ENCODE data around the gene TTC34. TPM values are rescaled to one million over a fixed set of nuclear protein-coding genes. Genes with fewer than 3 reads are reported as not detected.

TTC34 gene
- total RNA-seq, 1 donor from 2014 or later: 0.13 TPM

GRCh38 chr1:2830761-2831425 is 29.4 kb upstream of the TTC34 start:
- no peak for TF ChIP-seq CTCF (IDR thresholded peaks at IDR 0.05; ENCODE audit: insufficient read depth, low read length, poor library complexity, severe bottlenecking)
- no peak overlapping the region for H3K4me3 ChIP-seq (ENCODE audit: low read depth, low read length)
- H3K27me3 ChIP-seq (ENCODE audit: control insufficient read depth, insufficient read depth, low read length): no peaks in the 10 kb centered on the region
- no peak for DNase-seq (ENCODE audit: low read depth)
- H3K36me3 ChIP-seq (ENCODE audit: control insufficient read depth, insufficient read depth, low read length): no peaks in the 10 kb centered on the region

- no peak for DNase-seq (ENCODE audit: low read depth)
- Histone ChIP-seq H3K27me3 (ENCODE audit: control insufficient read depth, insufficient read depth, low read length) (no peaks in the 10 kb centered on the region), H3K4me3 (ENCODE audit: low read depth, low read length) (no peak overlapping the region), H3K36me3 (ENCODE audit: control insufficient read depth, insufficient read depth, low read length) (no peaks in the 10 kb centered on the region)
- TF ChIP-seq CTCF (IDR thresholded peaks at IDR 0.05; ENCODE audit: insufficient read depth, low read length, poor library complexity, severe bottlenecking): no peak
Measured at GRCh38 chr1:2829846-2830615, 28.5 kb upstream of the TTC34 start.

GRCh38 chr1:2828586-2829250 is 27.2 kb upstream of the TTC34 start:
- no peak overlapping the region for H3K4me3 ChIP-seq (ENCODE audit: low read depth, low read length)
- no peak for DNase-seq (ENCODE audit: low read depth)
- no peaks in the 10 kb centered on the region for H3K36me3 ChIP-seq (ENCODE audit: control insufficient read depth, insufficient read depth, low read length)
- no peaks in the 10 kb centered on the region for H3K27me3 ChIP-seq (ENCODE audit: control insufficient read depth, insufficient read depth, low read length)
- TF ChIP-seq CTCF (IDR thresholded peaks at IDR 0.05; ENCODE audit: insufficient read depth, low read length, poor library complexity, severe bottlenecking): no peak

GRCh38 chr1:2826736-2827292 is 25.3 kb upstream of the TTC34 start:
- H3K36me3 ChIP-seq (ENCODE audit: control insufficient read depth, insufficient read depth, low read length): no peaks in the 10 kb centered on the region
- H3K27me3 ChIP-seq (ENCODE audit: control insufficient read depth, insufficient read depth, low read length): no peaks in the 10 kb centered on the region
- TF ChIP-seq CTCF (IDR thresholded peaks at IDR 0.05; ENCODE audit: insufficient read depth, low read length, poor library complexity, severe bottlenecking): no peak
- no peak for DNase-seq (ENCODE audit: low read depth)
- no peak overlapping the region for H3K4me3 ChIP-seq (ENCODE audit: low read depth, low read length)

GRCh38 chr1:2826316-2826715 is 24.8 kb upstream of the TTC34 start:
- no peaks in the 10 kb centered on the region for H3K27me3 ChIP-seq (ENCODE audit: control insufficient read depth, insufficient read depth, low read length)
- no peaks in the 10 kb centered on the region for H3K36me3 ChIP-seq (ENCODE audit: control insufficient read depth, insufficient read depth, low read length)
- no peak overlapping the region for H3K4me3 ChIP-seq (ENCODE audit: low read depth, low read length)
- no peak for TF ChIP-seq CTCF (IDR thresholded peaks at IDR 0.05; ENCODE audit: insufficient read depth, low read length, poor library complexity, severe bottlenecking)
- DNase-seq (ENCODE audit: low read depth): no peak

Data from kidney epithelial cell (primary cell).